HG03521 (cell line): Measurements from ENCODE around the gene RASGRF2.
"Not testable (repeated sequence)": the region's sequence is repeated elsewhere in the genome, so short reads cannot be mapped to it uniquely, and the experiment has no call there.

Source experiments
- ATAC-seq: cut with Tn5 transposase; IDR thresholded peaks from one replicate; pipeline ENCODE4 v1.9.1; 2021; ENCODE audit warnings: mild to moderate bottlenecking, moderate library complexity; ENCODE audit not compliant: unreplicated experiment

RASGRF2 gene

DNA sequence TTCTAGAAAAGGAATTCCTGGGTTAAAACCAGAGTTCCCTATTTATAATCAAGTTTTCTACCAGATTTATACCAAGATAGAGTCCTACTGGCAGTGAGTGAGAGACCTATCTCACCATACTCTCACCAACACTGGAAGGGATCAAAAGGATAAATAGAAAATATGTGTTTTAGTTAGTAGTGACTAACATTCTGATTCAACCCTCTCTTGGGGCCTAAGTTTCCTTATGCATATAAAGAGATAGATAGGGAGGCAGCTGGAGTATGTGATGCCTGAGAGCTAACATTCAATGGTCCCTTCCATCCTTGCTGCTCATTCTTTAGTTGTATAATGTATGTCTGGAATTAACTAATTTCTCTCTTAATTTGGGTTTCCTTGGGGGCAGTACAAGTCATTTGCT, 304.9 kb downstream of the RASGRF2 start:
- ATAC-seq, result no peak

DNA sequence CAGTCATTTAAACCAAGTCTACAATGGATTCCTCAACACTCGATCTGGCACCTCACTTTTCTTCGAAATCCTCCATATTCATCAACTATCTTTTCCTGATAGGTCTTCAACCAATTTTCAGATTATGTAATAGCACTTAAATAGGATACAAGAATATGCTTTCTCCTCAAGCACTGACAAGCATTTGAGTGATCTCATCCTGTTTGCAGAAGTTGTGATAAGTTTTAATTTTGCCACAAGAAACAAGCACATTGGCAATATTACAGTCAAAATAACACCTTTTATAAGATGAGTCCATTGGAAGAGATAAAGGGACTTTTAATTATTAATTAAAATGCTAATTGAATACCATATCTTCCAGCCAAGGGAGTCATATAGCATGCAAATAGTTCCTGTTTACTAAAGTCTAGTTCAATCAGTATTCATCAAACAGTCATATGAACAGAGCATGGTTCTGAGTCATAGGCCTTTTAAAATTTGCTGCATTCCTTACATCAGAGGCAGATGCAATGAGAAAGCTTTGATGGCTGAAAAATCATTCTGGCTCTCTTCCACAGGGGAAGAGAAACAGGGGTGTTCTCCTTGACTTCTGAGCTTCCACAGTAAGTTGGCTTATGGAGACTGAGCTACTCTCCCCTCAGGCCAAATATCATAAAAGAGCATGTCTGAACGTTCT, 308.5 kb downstream of the RASGRF2 start:
- no peak for ATAC-seq

DNA sequence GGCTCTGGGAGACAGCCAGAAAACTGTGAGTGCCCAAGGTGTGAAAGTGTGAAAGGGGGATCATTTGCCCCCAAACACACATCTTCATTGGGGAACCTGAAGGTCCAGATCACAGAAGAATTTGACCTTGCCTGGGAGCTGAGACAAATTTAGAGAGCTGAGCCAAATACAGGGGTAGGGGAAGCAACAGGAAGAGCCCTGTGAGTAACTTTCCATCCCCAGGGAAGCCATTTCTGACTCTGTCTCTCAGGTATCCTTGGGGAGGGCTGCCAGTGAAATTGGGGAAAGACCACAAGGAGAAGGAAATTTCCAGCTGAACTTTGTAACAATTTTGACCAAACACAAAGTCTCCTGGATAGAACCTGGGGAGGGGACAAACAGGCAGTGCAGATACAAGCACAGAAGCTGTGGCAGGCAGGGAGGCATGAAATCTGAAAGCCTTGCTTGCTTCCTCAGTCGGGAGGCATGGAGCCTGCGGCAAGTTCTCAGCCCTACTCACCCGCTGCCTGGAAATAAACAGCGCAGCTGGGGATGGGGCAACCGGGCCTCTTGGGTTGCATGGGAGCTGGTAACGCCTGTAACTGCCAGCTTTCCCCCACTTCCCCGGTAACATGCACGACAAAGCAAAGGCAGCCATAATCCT, 309.7 kb downstream of the RASGRF2 start:
- no peak for ATAC-seq

DNA sequence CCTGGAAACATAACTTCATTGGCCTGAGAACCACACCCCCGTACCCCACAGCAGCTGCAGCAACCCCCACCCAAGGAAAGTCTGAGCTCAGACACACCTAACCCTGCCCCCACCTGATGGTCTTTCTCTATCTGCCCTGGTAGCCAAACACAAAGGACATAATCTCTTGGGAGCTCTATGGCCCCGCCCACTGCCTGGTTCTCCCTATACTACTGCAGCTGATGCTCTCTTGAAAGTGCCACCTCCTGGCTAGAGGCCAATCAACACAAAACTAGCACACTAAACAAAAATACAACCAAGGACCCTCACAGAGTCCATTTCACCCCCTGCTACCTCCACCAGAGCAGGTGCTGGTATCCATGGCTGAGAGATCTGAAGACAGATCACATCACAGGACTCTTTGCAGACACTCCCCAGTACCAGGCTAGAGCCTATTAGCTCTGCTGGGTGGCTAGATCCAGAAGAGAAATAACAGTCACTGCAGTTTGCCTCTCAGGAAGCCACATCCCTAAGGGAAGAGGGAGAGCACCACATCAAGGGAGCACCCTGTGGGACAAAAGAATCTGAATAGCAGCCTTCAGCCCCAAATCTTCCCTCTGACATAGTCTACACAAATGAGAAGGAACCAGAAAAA, 310.3 kb downstream of the RASGRF2 start:
- not testable (repeated sequence) for ATAC-seq
